ENCODE results near the gene HSPBP1. TPM values are rescaled to one million over a fixed set of nuclear protein-coding genes. Genes with fewer than 3 reads are reported as not detected.

HSPBP1 gene
- total RNA-seq, 4 donors from 2014 or later, result 28.5 to 44.0 (median 32.2) TPM

- peaks cover 0 to 5% (median 0%) of the 10 kb centered on the region in 4 donors for H3K4me1 ChIP-seq
- H3K9me3 ChIP-seq, result no peaks in the 10 kb centered on the region
- intact Hi-C loops (cut with DNase I), result no loop called here
- DNase-seq (ENCODE audit: extremely low spot score), result no peak
- TF ChIP-seq, protein P1, sequence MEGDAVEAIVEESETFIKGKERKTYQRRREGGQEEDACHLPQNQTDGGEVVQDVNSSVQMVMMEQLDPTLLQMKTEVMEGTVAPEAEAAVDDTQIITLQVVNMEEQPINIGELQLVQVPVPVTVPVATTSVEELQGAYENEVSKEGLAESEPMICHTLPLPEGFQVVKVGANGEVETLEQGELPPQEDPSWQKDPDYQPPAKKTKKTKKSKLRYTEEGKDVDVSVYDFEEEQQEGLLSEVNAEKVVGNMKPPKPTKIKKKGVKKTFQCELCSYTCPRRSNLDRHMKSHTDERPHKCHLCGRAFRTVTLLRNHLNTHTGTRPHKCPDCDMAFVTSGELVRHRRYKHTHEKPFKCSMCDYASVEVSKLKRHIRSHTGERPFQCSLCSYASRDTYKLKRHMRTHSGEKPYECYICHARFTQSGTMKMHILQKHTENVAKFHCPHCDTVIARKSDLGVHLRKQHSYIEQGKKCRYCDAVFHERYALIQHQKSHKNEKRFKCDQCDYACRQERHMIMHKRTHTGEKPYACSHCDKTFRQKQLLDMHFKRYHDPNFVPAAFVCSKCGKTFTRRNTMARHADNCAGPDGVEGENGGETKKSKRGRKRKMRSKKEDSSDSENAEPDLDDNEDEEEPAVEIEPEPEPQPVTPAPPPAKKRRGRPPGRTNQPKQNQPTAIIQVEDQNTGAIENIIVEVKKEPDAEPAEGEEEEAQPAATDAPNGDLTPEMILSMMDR (IDR thresholded peaks at IDR 0.05), result no peak
- TF ChIP-seq POLR2A (IDR thresholded peaks at IDR 0.05; ENCODE audit: low read depth), result no peak
- TF ChIP-seq POLR2AphosphoS5 (IDR thresholded peaks at IDR 0.05), result no peak
- H3K4me3 ChIP-seq, result no peak overlapping the region
- H3K36me3 ChIP-seq, result no peaks in the 10 kb centered on the region
- H3K27me3 ChIP-seq, result peaks cover 0 to 30% (median 2%) of the 10 kb centered on the region in 4 donors
- WGBS, result 80% methylated on average over 7 of the region's 9 CpGs
- H3K27ac ChIP-seq (replicated peaks in 1 of 4), result no peak overlapping the region
Observed at GRCh38 chr19:55321466-55322137, 41.7 kb upstream of the HSPBP1 start.

- WGBS, result 83% methylated on average over 5 of the region's 8 CpGs
- H3K4me1 ChIP-seq, result peaks cover 0 to 5% (median 0%) of the 10 kb centered on the region in 4 donors
- H3K36me3 ChIP-seq, result no peaks in the 10 kb centered on the region
- no peak for DNase-seq (ENCODE audit: extremely low spot score)
- H3K27ac ChIP-seq (replicated peaks in 1 of 4), result no peak overlapping the region
- no peak for TF ChIP-seq POLR2AphosphoS5 (IDR thresholded peaks at IDR 0.05)
- no peak for TF ChIP-seq EP300 (IDR thresholded peaks at IDR 0.05)
- TF ChIP-seq POLR2A (IDR thresholded peaks at IDR 0.05; ENCODE audit: low read depth), result no peak
- TF ChIP-seq, protein P1 (IDR thresholded peaks at IDR 0.05), result no peak
- peaks cover 0 to 30% (median 2%) of the 10 kb centered on the region in 4 donors for H3K27me3 ChIP-seq
- H3K9me3 ChIP-seq, result no peaks in the 10 kb centered on the region
- no peak overlapping the region for H3K4me3 ChIP-seq
- intact Hi-C loops (cut with DNase I), result no loop called here
Observed at GRCh38 chr19:55320844-55321419, 41.0 kb upstream of the HSPBP1 start.

GRCh38 chr19:55319785-55320184, 39.9 kb upstream of the HSPBP1 start:
- TF ChIP-seq EP300 (IDR thresholded peaks at IDR 0.05) (no peak), POLR2AphosphoS5 (IDR thresholded peaks at IDR 0.05) (no peak), POLR2A (IDR thresholded peaks at IDR 0.05; ENCODE audit: low read depth) (no peak)
- TF ChIP-seq, protein P1 (IDR thresholded peaks at IDR 0.05), result no peak
- DNase-seq (ENCODE audit: extremely low spot score), result no peak

DNA sequence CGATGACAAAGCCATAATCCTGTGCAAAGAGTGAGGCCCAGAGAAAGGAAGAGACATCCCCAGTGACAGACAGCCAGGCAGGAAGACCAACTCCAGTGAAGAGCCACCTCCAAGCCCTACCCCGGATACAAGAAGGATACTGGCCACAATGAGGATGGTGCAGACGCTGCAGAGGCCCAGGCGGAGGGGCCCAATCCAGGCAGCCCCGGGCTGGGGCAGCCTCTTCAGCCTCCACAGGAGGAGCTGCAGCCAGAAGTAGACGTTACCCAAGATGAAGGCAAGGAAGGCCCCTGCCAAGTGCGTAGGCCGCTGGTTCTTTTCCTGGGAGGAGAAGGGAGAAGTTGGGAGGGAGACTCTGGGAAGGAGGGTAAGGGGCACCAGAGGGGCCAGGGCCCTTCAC, 36.7 kb upstream of the HSPBP1 start:
- TF ChIP-seq, protein P1 (IDR thresholded peaks at IDR 0.05), result no peak
- TF ChIP-seq POLR2AphosphoS5 (IDR thresholded peaks at IDR 0.05), result no peak
- no peak for TF ChIP-seq EP300 (IDR thresholded peaks at IDR 0.05)
- no peak for TF ChIP-seq POLR2A (IDR thresholded peaks at IDR 0.05; ENCODE audit: low read depth)
- Histone ChIP-seq H3K4me1 (peaks cover 0 to 5% (median 0%) of the 10 kb centered on the region in 4 donors), H3K9me3 (no peaks in the 10 kb centered on the region), H3K27me3 (peaks cover 0 to 32% (median 2%) of the 10 kb centered on the region in 4 donors), H3K36me3 (no peaks in the 10 kb centered on the region), H3K4me3 (no peak overlapping the region), H3K27ac (replicated peaks in 1 of 4) (no peak overlapping the region)
- WGBS, result 79% methylated on average over 8 of the region's 8 CpGs
- DNase-seq (ENCODE audit: extremely low spot score), result no peak
- intact Hi-C loops (cut with DNase I), result no loop called here

More at GRCh38 chr19:55319785-55320184, 39.9 kb upstream of the HSPBP1 start:
- Histone ChIP-seq H3K4me3 (no peak overlapping the region), H3K27me3 (peaks cover 0 to 37% (median 2%) of the 10 kb centered on the region in 4 donors), H3K4me1 (peaks cover 0 to 5% (median 0%) of the 10 kb centered on the region in 4 donors), H3K36me3 (no peaks in the 10 kb centered on the region), H3K27ac (replicated peaks in 1 of 4) (no peak overlapping the region), H3K9me3 (no peaks in the 10 kb centered on the region)
- intact Hi-C loops (cut with DNase I), result no loop called here
- WGBS, result 23% methylated on average over 20 of the region's 21 CpGs
